Measurements from ENCODE around the gene PAX9.

DNA sequence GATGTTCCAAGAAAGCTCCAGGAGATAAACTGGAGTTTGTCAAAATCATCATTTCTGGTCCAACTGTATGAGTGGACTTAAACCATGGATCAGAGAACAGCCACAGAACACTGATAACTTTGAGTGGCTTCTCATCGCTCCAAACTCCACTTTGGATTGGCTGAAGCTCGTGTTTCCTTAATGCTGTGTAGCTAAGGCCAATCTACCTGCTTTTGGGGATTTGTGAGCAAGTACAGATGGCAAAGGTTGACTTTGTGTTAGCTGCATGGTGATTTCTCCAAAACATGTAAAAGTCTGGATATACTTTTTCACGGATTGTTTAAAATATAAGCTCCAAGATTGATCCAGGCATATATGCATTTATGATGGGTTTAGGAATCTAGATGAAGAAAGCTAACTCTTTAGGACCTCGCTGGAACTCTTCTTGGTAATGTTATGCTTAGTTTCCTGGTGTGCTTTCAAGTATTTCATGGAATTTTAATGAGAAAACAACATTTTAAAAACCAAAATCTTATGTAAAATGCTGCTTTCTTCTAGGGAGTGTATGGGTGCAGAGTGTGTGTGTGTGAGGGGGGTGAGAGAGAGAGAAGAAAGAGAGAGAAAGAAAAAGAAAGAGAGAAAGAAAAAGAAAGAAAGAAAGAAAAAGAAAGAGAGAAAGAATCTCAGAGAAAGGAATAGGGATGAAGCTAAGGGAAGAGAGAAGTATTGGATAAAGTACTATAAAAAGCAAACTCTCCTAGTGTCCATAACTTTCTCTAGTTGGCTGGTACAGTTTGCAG, 11.6 kb upstream of the PAX9 start:
- TF ChIP-seq, protein P1, sequence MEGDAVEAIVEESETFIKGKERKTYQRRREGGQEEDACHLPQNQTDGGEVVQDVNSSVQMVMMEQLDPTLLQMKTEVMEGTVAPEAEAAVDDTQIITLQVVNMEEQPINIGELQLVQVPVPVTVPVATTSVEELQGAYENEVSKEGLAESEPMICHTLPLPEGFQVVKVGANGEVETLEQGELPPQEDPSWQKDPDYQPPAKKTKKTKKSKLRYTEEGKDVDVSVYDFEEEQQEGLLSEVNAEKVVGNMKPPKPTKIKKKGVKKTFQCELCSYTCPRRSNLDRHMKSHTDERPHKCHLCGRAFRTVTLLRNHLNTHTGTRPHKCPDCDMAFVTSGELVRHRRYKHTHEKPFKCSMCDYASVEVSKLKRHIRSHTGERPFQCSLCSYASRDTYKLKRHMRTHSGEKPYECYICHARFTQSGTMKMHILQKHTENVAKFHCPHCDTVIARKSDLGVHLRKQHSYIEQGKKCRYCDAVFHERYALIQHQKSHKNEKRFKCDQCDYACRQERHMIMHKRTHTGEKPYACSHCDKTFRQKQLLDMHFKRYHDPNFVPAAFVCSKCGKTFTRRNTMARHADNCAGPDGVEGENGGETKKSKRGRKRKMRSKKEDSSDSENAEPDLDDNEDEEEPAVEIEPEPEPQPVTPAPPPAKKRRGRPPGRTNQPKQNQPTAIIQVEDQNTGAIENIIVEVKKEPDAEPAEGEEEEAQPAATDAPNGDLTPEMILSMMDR (IDR thresholded peaks at IDR 0.05; ENCODE audit: insufficient read depth, low read length, poor library complexity, severe bottlenecking), result no peak
- no peak for TF ChIP-seq EZH2phosphoT487 (conservative IDR thresholded peaks at IDR 0.05; ENCODE audit: low read length)

Data from SU-DHL-6 (cell line).